HCT116 (cell line): ENCODE measurements around the gene IGDCC3. TPM values are rescaled to one million over a fixed set of nuclear protein-coding genes. Genes with fewer than 3 reads are reported as not detected.

Experiments
- ATAC-seq: fragments of 200-7000 bp; cut with Tn5 transposase; 2 replicates; pipeline ENCODE4 v1.9.1; 2020; ENCODE audit warnings: mild to moderate bottlenecking, moderate library complexity
- BruUV-seq: library from RNA; stranded (reverse); fragments of 400-500 nt; replicated peaks from 2 replicates; lab custom pipeline; 2021; lab: Mats Ljungman, UMichigan
- CTCF ChIA-PET: fragments of 300-600 bp; sonication (Branson Sonifier 250); formaldehyde crosslinking; loops from one replicate; lab custom pipeline; 2021; ENCODE audit warnings: antibody characterized with exemption; lab: Charles Lee
- POLR2A ChIA-PET: fragments of 300-600, 350-600 bp; sonication (Branson Sonifier 250); formaldehyde crosslinking; loops from one replicate; lab custom pipeline; 2021; ENCODE audit warnings: antibody characterized with exemption; lab: Charles Lee
- RAD21 ChIA-PET, 2 experiments: fragments of 300-600 bp; sonication (Branson Sonifier 250); formaldehyde crosslinking; loops; one replicate each; lab custom pipeline; 2023; ENCODE audit warnings: low total read pairs in 2 of 2; ENCODE audit not compliant: uncharacterized antibody in 2 of 2, unreplicated experiment in 2 of 2, low non-redundant PET in 1 of 2; lab: Charles Lee
- DNase-seq: peaks from one replicate; pipeline ENCODE4 v3.0.0-alpha.2; 2010; ENCODE audit warnings: low read depth, low spot score
- H2AFZ ChIP-seq: fragments of 200-600 bp; shearing (Covaris generic), sonication (generic); 2 replicates; pipeline ENCODE4 v1.6.1; 2017; ENCODE audit warnings: low read depth, mixed run types, mixed read lengths, antibody characterized with exemption, low read length; ENCODE audit not compliant: poor library complexity, severe bottlenecking
- H3K27ac ChIP-seq: 2 replicates; pipeline ENCODE4 v1.5.1; 2012; ENCODE audit warnings: low read depth, low read length
- H3K27me3 ChIP-seq: fragments of 200-600 bp; sonication (generic); 2 replicates; pipeline ENCODE4 v1.6.1; 2016; ENCODE audit warnings: mixed run types, low read length, mixed read lengths; ENCODE audit not compliant: insufficient read depth
- H3K36me3 ChIP-seq, 2 experiments: fragments of 200-500 bp in 1 of 2; fragments of 200-600 bp in 1 of 2; sonication (Bioruptor generic) in 1 of 2; sonication (generic) in 1 of 2; 2 replicates each; pipeline versions ENCODE4 v1.5.1 to v1.6.1; 2014 to 2016; ENCODE audit warnings: low read length in 2 of 2, inconsistent platforms in 1 of 2, mixed read lengths in 1 of 2, mixed run types in 1 of 2; ENCODE audit not compliant: insufficient read depth in 2 of 2, control insufficient read depth in 1 of 2
- H3K4me1 ChIP-seq, 2 experiments: fragments of 200-600 bp in 1 of 2; sonication (generic) in 1 of 2; 2 replicates each; pipeline versions ENCODE4 v1.5.1 to v1.6.1; 2012 to 2017; ENCODE audit warnings: low read length in 2 of 2, inconsistent platforms in 1 of 2, mild to moderate bottlenecking in 1 of 2, mixed read lengths in 1 of 2, mixed run types in 1 of 2, moderate library complexity in 1 of 2; ENCODE audit not compliant: insufficient read depth in 2 of 2, control insufficient read depth in 1 of 2
- H3K4me2 ChIP-seq: fragments of 200-600 bp; sonication (generic); 2 replicates; pipeline ENCODE4 v1.6.1; 2017; ENCODE audit warnings: mixed run types, low read length, mixed read lengths
- H3K4me3 ChIP-seq, 2 experiments: fragments of 200-600 bp in 1 of 2; sonication (generic) in 1 of 2; replicated peaks in 1 of 2; 2 replicates each; pipeline ENCODE4 v1.5.1; 2011 to 2016; ENCODE audit warnings: low read length in 2 of 2, control low read depth in 1 of 2, low read depth in 1 of 2, mild to moderate bottlenecking in 1 of 2, mixed read lengths in 1 of 2, mixed run types in 1 of 2
- H3K79me2 ChIP-seq: fragments of 200-600 bp; sonication (generic); 2 replicates; pipeline ENCODE4 v1.6.1; 2017; ENCODE audit warnings: mild to moderate bottlenecking, mixed run types, low read length, moderate library complexity, mixed read lengths; ENCODE audit not compliant: insufficient read depth
- H3K9ac ChIP-seq: fragments of 200-600 bp; sonication (generic); 2 replicates; pipeline ENCODE4 v1.6.1; 2016; ENCODE audit warnings: low read length, mixed read lengths
- H3K9me2 ChIP-seq: fragments of 200-600 bp; sonication (generic), shearing (Covaris generic); 2 replicates; pipeline ENCODE4 v1.6.1; 2017; ENCODE audit warnings: mixed run types, mild to moderate bottlenecking, moderate library complexity; ENCODE audit not compliant: insufficient read depth
- H3K9me3 ChIP-seq, 2 experiments: fragments of 200-500 bp in 1 of 2; fragments of 200-600 bp in 1 of 2; sonication (Bioruptor generic) in 1 of 2; sonication (generic) in 1 of 2; 2 replicates each; pipeline ENCODE4 v1.6.1; 2014 to 2017; ENCODE audit warnings: low read length in 2 of 2, mixed read lengths in 2 of 2, inconsistent platforms in 1 of 2, low read depth in 1 of 2, mild to moderate bottlenecking in 1 of 2, mixed run types in 1 of 2, moderate library complexity in 1 of 2; ENCODE audit not compliant: control insufficient read depth in 1 of 2, insufficient read depth in 1 of 2
- H4K20me1 ChIP-seq: fragments of 200-600 bp; sonication (generic), shearing (Covaris generic); 2 replicates; pipeline ENCODE4 v1.6.1; 2017; ENCODE audit warnings: mixed run types, mild to moderate bottlenecking, moderate library complexity; ENCODE audit not compliant: insufficient read depth
- CBX3 ChIP-seq: IDR thresholded peaks from 2 replicates; pipeline ENCODE4 v1.6.1; 2012; ENCODE audit warnings: low read depth
- EGR1 ChIP-seq: IDR thresholded peaks from 2 replicates; pipeline ENCODE4 v1.6.1; 2012; ENCODE audit warnings: low read depth
- JUND ChIP-seq: IDR thresholded peaks from 2 replicates; pipeline ENCODE4 v1.6.1; 2012
- RAD21 ChIP-seq: IDR thresholded peaks from 2 replicates; pipeline ENCODE4 v1.6.1; 2012; ENCODE audit warnings: low read depth, mild to moderate bottlenecking
- SRF ChIP-seq: IDR thresholded peaks from 2 replicates; pipeline ENCODE4 v1.6.1; 2012; ENCODE audit warnings: low read depth
- YY1 ChIP-seq: IDR thresholded peaks from 2 replicates; pipeline ENCODE4 v1.6.1; 2011; ENCODE audit warnings: low read length, low read depth, moderate library complexity, mild to moderate bottlenecking; ENCODE audit not compliant: insufficient replicate concordance; ENCODE audit errors: extremely low read depth
- ZFX ChIP-seq: fragments of 450-650 bp; IDR thresholded peaks from 2 replicates; pipeline ENCODE4 v1.6.1; 2017
- intact Hi-C: fragments of 100-400 bp; cut with micrococcal nuclease; formaldehyde crosslinking; loops from 2 replicates; pipeline ENCODE4 v1.10.0; 2022
- total RNA-seq: library from RNA; stranded (reverse); gene quantifications from one replicate; pipeline ENCODE4 v1.2.1, GENCODE V29; 2021; ENCODE audit not compliant: unreplicated experiment
- TF ChIP-seq, protein P1 (sequence below), 3 experiments: fragments of 200-600 bp in 1 of 3; sonication (generic) in 1 of 3; IDR thresholded peaks in 2 of 3; conservative IDR thresholded peaks in 1 of 3; 2 replicates each; pipeline ENCODE4 v1.5.1; 2012 to 2017; ENCODE audit warnings: low read depth in 2 of 3, low read length in 2 of 3, antibody characterized with exemption in 1 of 3, borderline replicate concordance in 1 of 3, control low read depth in 1 of 3, mild to moderate bottlenecking in 1 of 3, mixed read lengths in 1 of 3, mixed run types in 1 of 3, moderate library complexity in 1 of 3; ENCODE audit not compliant: insufficient read depth in 1 of 3
- TF ChIP-seq, protein P2 (sequence below): IDR thresholded peaks from 2 replicates; pipeline ENCODE4 v1.6.1; 2012
- TF ChIP-seq, protein P3 (sequence below): IDR thresholded peaks from 2 replicates; pipeline ENCODE4 v1.6.1; 2012

Gene IGDCC3
- total RNA-seq, 1 experiment from 2014 or later: 0.44 TPM

DNA sequence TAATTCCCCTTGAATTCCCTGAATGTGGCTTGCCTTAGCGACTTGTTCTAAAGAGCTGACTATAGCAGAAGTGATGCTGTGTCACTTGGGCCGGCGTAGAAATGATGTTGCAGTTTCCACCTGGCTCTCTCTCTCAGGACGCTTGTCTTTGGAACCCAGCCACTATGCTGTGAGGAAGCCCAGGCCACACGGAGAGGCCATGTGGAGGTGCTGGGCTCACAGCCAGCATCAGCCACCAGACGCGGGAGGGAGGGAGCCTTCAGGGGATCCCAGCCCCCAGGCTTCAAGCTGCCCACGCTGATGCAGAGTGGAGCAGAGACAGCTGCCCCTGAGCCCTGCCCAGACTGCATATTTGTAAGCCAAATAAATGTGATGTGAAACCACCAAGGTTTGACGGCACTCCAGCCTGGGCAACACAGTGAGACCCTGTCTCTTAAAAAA, 54.7 kb downstream of the IGDCC3 start:
- RAD21 ChIA-PET: interaction anchor here in 1 of 2 experiments (0.6 kb wide), 1 partner anchor 78 kb away, joined by 8 read pairs; no protein-coding TSS in a partner anchor
- no peak overlapping the region for H2AFZ ChIP-seq

DNA sequence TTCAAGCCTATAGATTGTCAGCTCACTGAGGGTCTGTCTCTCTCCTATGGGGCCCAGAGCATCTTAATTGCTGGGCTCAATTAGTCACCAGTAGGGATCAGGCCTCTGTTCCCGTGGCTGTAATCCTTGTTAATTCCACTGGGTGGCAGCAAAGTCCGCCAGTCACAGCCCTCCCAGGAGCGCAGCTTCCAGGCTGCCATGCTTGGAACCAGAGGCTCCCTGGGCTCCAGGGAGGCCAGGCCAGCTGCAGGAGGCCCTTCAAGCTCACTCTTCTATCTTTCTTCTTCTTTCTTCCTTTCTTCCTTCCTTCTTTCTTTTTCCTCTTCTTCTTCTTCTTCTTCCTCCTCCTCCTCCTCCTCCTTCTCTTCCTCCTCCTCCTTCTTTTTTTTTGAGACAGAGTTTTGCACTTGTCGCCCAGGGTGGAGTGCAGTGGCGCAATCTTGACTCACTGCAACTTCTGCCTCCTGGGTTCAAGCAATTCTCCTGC, 58.9 kb downstream of the IGDCC3 start:
- Histone ChIP-seq H3K9ac (no peak overlapping the region), H2AFZ (peak overlapping the region; percentile 62), H3K79me2 (no peaks in the 10 kb centered on the region), H3K4me1 (no peaks in the 10 kb centered on the region), H3K4me3 (no peak overlapping the region), H3K27me3 (no peaks in the 10 kb centered on the region), H3K4me2 (no peak overlapping the region), H3K9me3 (no peaks in the 10 kb centered on the region), H3K36me3 (no peaks in the 10 kb centered on the region), H3K9me2 (no peaks in the 10 kb centered on the region), H3K27ac (no peak overlapping the region), H4K20me1 (no peaks in the 10 kb centered on the region)
- peak; percentile 99 for ATAC-seq
- no TSS peak for BruUV-seq
- DNase-seq: peak; percentile 66
- intact Hi-C loops: loop anchor here (1.0 to 10.0 kb wide), 3 partner anchors 66 to 516 kb away; no protein-coding TSS in a partner anchor
- RAD21 ChIA-PET: interaction anchor here (1.5 to 3.0 kb wide), 2 partner anchors 66 kb away, joined by 5 to 11 read pairs; no protein-coding TSS in a partner anchor
- TF ChIP-seq RAD21 (peak; percentile 98), SRF (no peak), YY1 (peak; percentile 77)
- TF ChIP-seq, protein P1, sequence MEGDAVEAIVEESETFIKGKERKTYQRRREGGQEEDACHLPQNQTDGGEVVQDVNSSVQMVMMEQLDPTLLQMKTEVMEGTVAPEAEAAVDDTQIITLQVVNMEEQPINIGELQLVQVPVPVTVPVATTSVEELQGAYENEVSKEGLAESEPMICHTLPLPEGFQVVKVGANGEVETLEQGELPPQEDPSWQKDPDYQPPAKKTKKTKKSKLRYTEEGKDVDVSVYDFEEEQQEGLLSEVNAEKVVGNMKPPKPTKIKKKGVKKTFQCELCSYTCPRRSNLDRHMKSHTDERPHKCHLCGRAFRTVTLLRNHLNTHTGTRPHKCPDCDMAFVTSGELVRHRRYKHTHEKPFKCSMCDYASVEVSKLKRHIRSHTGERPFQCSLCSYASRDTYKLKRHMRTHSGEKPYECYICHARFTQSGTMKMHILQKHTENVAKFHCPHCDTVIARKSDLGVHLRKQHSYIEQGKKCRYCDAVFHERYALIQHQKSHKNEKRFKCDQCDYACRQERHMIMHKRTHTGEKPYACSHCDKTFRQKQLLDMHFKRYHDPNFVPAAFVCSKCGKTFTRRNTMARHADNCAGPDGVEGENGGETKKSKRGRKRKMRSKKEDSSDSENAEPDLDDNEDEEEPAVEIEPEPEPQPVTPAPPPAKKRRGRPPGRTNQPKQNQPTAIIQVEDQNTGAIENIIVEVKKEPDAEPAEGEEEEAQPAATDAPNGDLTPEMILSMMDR (IDR thresholded peaks at IDR 0.05 in 2 of 3, conservative IDR thresholded peaks at IDR 0.05 in 1 of 3; ENCODE audit: borderline replicate concordance in 1 of 3, insufficient read depth in 1 of 3, low read depth in 2 of 3, low read length in 2 of 3): peak; percentile 77 to 96 (median 92)
- POLR2A ChIA-PET: interaction anchor here (0.6 to 4.1 kb wide), 4 partner anchors 9 to 80 kb away, joined by 4 to 27 read pairs (median 5); partner anchors contain the start of gene RNU5B-1
- CTCF ChIA-PET: interaction anchor here (1.0 to 4.0 kb wide), 3 partner anchors 14 to 82 kb away, joined by 4 to 39 read pairs (median 21); partner anchors contain the start of gene RNU5B-1

More for the DNA sequence above, 54.7 kb downstream of the IGDCC3 start:
- intact Hi-C loops: no loop called here
- ATAC-seq (no peak), DNase-seq (no peak)
- CTCF ChIA-PET: interaction anchor here (3.8 kb wide), 1 partner anchor 78 kb away, joined by 14 read pairs; no protein-coding TSS in a partner anchor
- no peaks in the 10 kb centered on the region for H3K9me3 ChIP-seq
- POLR2A ChIA-PET: interaction anchor here (0.7 to 1.7 kb wide), 2 partner anchors 18 to 80 kb away, joined by 4 to 5 read pairs; partner anchors contain the start of gene RNU5B-1
- no peaks in the 10 kb centered on the region for H3K9me2 ChIP-seq
- no peaks in the 10 kb centered on the region for H3K4me1 ChIP-seq
- no peak overlapping the region for H3K4me2 ChIP-seq
- no peaks in the 10 kb centered on the region for H3K27me3 ChIP-seq
- H3K27ac ChIP-seq: no peak overlapping the region
- BruUV-seq: no TSS peak
- H3K9ac ChIP-seq: no peak overlapping the region
- no peaks in the 10 kb centered on the region for H3K36me3 ChIP-seq
- H3K79me2 ChIP-seq: no peaks in the 10 kb centered on the region
- H4K20me1 ChIP-seq: no peaks in the 10 kb centered on the region
- H3K4me3 ChIP-seq: no peak overlapping the region
- TF ChIP-seq, protein P2, sequence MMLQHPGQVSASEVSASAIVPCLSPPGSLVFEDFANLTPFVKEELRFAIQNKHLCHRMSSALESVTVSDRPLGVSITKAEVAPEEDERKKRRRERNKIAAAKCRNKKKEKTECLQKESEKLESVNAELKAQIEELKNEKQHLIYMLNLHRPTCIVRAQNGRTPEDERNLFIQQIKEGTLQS: no peak
- no peak for TF ChIP-seq ZFX
- TF ChIP-seq JUND: no peak
- TF ChIP-seq RAD21: no peak
- TF ChIP-seq, protein P3, sequence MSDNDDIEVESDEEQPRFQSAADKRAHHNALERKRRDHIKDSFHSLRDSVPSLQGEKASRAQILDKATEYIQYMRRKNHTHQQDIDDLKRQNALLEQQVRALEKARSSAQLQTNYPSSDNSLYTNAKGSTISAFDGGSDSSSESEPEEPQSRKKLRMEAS: no peak
- TF ChIP-seq CBX3: no peak
- TF ChIP-seq EGR1: no peak
